Smooth muscle cell (in vitro differentiated cells): ENCODE measurements around the gene KCTD1. TPM values are rescaled to one million over a fixed set of nuclear protein-coding genes. Genes with fewer than 3 reads are reported as not detected.
"Not testable (repeated sequence)": the region's sequence is repeated elsewhere in the genome, so short reads cannot be mapped to it uniquely, and the experiment has no call there.

Experiments
- DNase-seq: peaks from one replicate; lab custom pipeline; 2025; ENCODE audit not compliant: unreplicated experiment; lab: John Stamatoyannopoulos, UW
- H2AFZ ChIP-seq: fragments of 200-600 bp; sonication (generic); 2 replicates; pipeline ENCODE4 v1.6.0; 2016; ENCODE audit warnings: antibody characterized with exemption, low read depth, mild to moderate bottlenecking
- H3F3A ChIP-seq: fragments of 200-600 bp; sonication (generic); 2 replicates; pipeline ENCODE4 v1.6.0; 2017; ENCODE audit warnings: antibody characterized with exemption, low read depth
- H3K27ac ChIP-seq: fragments of 200-600 bp; sonication (generic); 2 replicates; pipeline ENCODE4 v1.5.1; 2016; ENCODE audit warnings: low read depth, mild to moderate bottlenecking
- H3K27me3 ChIP-seq: fragments of 200-600 bp; sonication (generic); 2 replicates; pipeline ENCODE4 v1.6.1; 2016; ENCODE audit warnings: low read depth, mild to moderate bottlenecking
- H3K36me3 ChIP-seq: fragments of 200-600 bp; sonication (generic); 2 replicates; pipeline ENCODE4 v1.5.1; 2016; ENCODE audit warnings: low read depth
- H3K4me1 ChIP-seq: fragments of 200-600 bp; sonication (generic); 2 replicates; pipeline ENCODE4 v1.5.1; 2016; ENCODE audit warnings: low read depth
- H3K4me2 ChIP-seq: fragments of 200-600 bp; sonication (generic); 2 replicates; pipeline ENCODE4 v1.6.0; 2016; ENCODE audit warnings: mild to moderate bottlenecking
- H3K4me3 ChIP-seq: fragments of 200-600 bp; sonication (generic); 2 replicates; pipeline ENCODE4 v1.5.1; 2016; ENCODE audit warnings: mild to moderate bottlenecking
- H3K79me2 ChIP-seq: fragments of 200-600 bp; sonication (generic); 2 replicates; pipeline ENCODE4 v1.6.0; 2016; ENCODE audit warnings: low read depth, mild to moderate bottlenecking
- H3K9ac ChIP-seq: fragments of 200-600 bp; sonication (generic); 2 replicates; pipeline ENCODE4 v1.6.0; 2016; ENCODE audit warnings: low read depth
- H3K9me3 ChIP-seq: fragments of 200-600 bp; sonication (generic); replicated peaks from 2 replicates; pipeline ENCODE4 v1.5.1; 2016; ENCODE audit warnings: low read depth
- H4K20me1 ChIP-seq: fragments of 200-600 bp; sonication (generic); 2 replicates; pipeline ENCODE4 v1.6.0; 2016; ENCODE audit warnings: low read depth
- WGBS: methylation state at CpG from one replicate; pipeline ENCODE4 v1.1.7; 2016; ENCODE audit warnings: low lambda C conversion rate; 5-methylcytosine and 5-hydroxymethylcytosine counted together
- polyA plus RNA-seq: library from polyadenylated mRNA; unstranded; fragments of >200 nt; fragmentation: Nextera tagmentation; extraction: Ambion mirVana; gene quantifications from 2 replicates; pipeline ENCODE4 v1.2.1, GENCODE V29; 2016
- total RNA-seq: library from RNA; depleted of rRNA; stranded (reverse); fragments of >200 nt; gene quantifications from 2 replicates; pipeline ENCODE4 v1.2.3, GENCODE V29; 2014
- TF ChIP-seq, protein P1 (sequence below): fragments of 200-600 bp; sonication (generic); IDR thresholded peaks from 2 replicates; pipeline ENCODE4 v1.5.1; 2017; ENCODE audit warnings: borderline replicate concordance, mild to moderate bottlenecking, antibody characterized with exemption; ENCODE audit not compliant: insufficient read depth, poor library complexity, severe bottlenecking

Gene KCTD1
- total and polyA plus RNA-seq, 2 experiments from 2014 or later: 2.3 to 11.4 TPM

DNA sequence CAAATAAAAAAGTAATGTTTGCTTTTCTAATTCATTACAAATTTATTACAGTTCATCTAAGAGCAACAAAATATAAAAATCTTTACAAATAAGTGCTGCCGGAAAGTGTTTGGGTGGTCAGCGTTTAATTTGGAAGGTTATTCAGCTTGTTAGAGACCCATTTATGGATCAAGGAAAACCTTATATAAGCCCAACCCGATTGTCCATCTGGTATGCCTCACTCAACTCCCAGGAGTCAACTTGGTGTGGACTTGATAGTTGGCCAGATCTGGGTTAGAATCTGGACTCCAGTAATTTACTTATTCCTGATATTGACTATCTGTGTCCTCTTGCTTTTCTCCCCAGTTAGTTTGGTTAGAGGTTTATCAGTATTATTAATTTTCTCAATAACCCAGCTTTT, 106.2 kb downstream of the KCTD1 start:
- Histone ChIP-seq H3K36me3 (no peaks in the 10 kb centered on the region), H3K4me1 (peaks cover 12% of the 10 kb centered on the region), H3K4me2 (no peak overlapping the region), H3K9ac (no peak overlapping the region), H3K79me2 (no peaks in the 10 kb centered on the region), H3K27ac (no peak overlapping the region), H3K4me3 (no peak overlapping the region), H4K20me1 (no peaks in the 10 kb centered on the region), H3K9me3 (no peaks in the 10 kb centered on the region), H3K27me3 (no peaks in the 10 kb centered on the region), H2AFZ (peak overlapping the region; percentile 37), H3F3A (no peaks in the 10 kb centered on the region)
- 88% methylated on average over 3 of the region's 3 CpGs for WGBS
- TF ChIP-seq, protein P1, sequence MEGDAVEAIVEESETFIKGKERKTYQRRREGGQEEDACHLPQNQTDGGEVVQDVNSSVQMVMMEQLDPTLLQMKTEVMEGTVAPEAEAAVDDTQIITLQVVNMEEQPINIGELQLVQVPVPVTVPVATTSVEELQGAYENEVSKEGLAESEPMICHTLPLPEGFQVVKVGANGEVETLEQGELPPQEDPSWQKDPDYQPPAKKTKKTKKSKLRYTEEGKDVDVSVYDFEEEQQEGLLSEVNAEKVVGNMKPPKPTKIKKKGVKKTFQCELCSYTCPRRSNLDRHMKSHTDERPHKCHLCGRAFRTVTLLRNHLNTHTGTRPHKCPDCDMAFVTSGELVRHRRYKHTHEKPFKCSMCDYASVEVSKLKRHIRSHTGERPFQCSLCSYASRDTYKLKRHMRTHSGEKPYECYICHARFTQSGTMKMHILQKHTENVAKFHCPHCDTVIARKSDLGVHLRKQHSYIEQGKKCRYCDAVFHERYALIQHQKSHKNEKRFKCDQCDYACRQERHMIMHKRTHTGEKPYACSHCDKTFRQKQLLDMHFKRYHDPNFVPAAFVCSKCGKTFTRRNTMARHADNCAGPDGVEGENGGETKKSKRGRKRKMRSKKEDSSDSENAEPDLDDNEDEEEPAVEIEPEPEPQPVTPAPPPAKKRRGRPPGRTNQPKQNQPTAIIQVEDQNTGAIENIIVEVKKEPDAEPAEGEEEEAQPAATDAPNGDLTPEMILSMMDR: no peak
- no peak for DNase-seq

DNA sequence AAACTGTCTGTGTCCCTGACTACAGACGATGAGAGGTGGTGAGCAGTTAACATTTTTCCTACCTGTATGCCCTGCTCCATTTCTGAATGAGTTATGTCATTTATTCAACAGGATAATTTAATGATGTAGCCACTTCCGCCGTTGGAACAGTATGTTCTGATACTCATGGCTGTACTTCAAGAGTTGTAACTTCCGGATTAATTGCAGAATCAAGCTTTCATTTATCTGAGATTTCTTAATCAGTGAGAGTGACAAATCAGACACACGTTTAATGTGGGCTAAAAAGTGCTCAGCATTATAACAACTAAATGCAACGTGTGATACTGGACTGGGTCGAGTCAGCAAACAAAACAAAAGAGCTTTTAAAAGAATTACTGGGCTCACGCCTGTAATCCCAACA, 107.7 kb downstream of the KCTD1 start:
- no peak for DNase-seq
- no peaks in the 10 kb centered on the region for H3K79me2 ChIP-seq
- no peaks in the 10 kb centered on the region for H3K27me3 ChIP-seq
- H4K20me1 ChIP-seq: no peaks in the 10 kb centered on the region
- H3K27ac ChIP-seq: no peak overlapping the region
- H3K4me1 ChIP-seq: peaks cover 12% of the 10 kb centered on the region
- no peaks in the 10 kb centered on the region for H3K36me3 ChIP-seq
- H3K9me3 ChIP-seq: no peaks in the 10 kb centered on the region
- WGBS: 81% methylated on average over 8 of the region's 8 CpGs
- H3K9ac ChIP-seq: no peak overlapping the region
- no peak overlapping the region for H3K4me2 ChIP-seq
- H3K4me3 ChIP-seq: no peak overlapping the region
- H2AFZ ChIP-seq: no peak overlapping the region
- no peaks in the 10 kb centered on the region for H3F3A ChIP-seq
- TF ChIP-seq, protein P1: no peak

DNA sequence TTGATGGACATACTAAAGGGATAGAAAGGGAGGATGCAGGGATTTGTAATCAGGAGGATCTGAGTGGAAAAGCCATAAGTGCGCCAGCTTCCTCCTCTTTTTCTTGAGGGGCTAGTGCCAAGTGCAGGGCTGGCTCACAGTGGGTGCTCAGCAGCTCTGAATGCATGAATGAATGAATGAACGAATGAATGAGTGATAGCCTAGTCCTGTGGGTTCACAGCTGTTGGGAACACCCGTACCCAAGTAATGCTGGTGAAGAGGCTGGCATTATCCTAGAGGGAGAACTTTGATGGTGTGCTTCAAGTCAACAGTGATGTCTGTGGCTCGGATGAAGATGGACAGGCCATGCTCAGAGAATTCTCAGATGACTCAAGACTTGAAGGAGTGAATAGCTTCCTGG, 108.8 kb downstream of the KCTD1 start:
- Histone ChIP-seq H3K9ac (no peak overlapping the region), H3K4me2 (no peak overlapping the region), H3K36me3 (no peaks in the 10 kb centered on the region), H3K27ac (no peak overlapping the region), H3K9me3 (no peaks in the 10 kb centered on the region), H3F3A (no peaks in the 10 kb centered on the region), H3K4me1 (peaks cover 12% of the 10 kb centered on the region), H4K20me1 (no peaks in the 10 kb centered on the region), H2AFZ (no peak overlapping the region), H3K4me3 (no peak overlapping the region), H3K27me3 (no peaks in the 10 kb centered on the region), H3K79me2 (no peaks in the 10 kb centered on the region)
- TF ChIP-seq, protein P1: no peak
- WGBS: 92% methylated on average over 4 of the region's 4 CpGs
- no peak for DNase-seq

DNA sequence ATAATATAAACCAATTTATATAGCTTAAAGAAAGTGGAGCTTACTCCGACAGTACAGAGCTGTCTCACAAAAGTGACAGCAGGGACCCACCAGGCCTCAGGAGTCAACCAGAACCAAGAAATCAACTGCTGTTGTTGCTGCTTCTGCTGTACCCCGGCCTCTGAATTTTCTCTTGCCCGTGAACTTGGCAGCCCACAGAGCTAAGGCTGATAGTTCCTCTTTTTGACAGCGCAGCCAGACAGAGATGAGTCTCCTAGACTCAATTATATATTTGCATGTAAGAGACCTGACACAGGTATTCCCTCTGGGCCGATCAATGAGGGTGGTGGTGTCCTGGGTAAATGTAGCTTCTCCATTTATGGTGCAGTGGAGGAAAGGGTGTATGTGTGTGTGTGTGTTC, 109.4 kb downstream of the KCTD1 start:
- WGBS: 94% methylated on average over 5 of the region's 5 CpGs

DNA sequence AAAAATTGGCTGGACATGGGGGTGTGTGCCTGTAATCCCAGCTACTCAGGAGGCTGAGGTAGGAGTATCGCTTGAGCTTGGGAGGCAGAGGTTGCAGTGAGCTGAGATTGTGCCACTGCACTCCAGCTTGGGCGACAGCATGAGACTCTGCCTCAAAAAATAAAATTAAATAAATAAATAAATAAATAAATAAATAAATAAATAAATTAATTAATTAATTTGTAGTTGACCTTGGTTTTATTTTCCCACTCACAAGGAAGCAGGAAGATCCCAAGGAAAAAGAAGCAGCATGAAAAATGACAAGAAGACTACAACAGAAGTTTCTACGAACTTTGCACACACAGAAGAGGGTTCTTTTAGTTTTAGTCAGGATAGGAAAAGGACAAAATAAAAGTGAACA, 110.7 kb downstream of the KCTD1 start:
- not testable (repeated sequence) for H3K4me2 ChIP-seq, H2AFZ ChIP-seq, DNase-seq, H4K20me1 ChIP-seq, H3K9ac ChIP-seq, H3K27ac ChIP-seq, H3K79me2 ChIP-seq, H3F3A ChIP-seq, H3K27me3 ChIP-seq, H3K9me3 ChIP-seq, H3K36me3 ChIP-seq, H3K4me3 ChIP-seq
- H3K4me1 ChIP-seq: peaks cover 12% of the 10 kb centered on the region
- 75% methylated on average over 3 of the region's 3 CpGs for WGBS

More for the DNA sequence above, 109.4 kb downstream of the KCTD1 start:
- no peaks in the 10 kb centered on the region for H3K79me2 ChIP-seq
- no peaks in the 10 kb centered on the region for H3K9me3 ChIP-seq
- H3K27ac ChIP-seq: no peak overlapping the region
- no peak overlapping the region for H3K4me2 ChIP-seq
- no peak overlapping the region for H3K4me3 ChIP-seq
- H3F3A ChIP-seq: no peaks in the 10 kb centered on the region
- no peak overlapping the region for H3K9ac ChIP-seq
- H3K36me3 ChIP-seq: no peaks in the 10 kb centered on the region
- peaks cover 12% of the 10 kb centered on the region for H3K4me1 ChIP-seq
- no peak for DNase-seq
- TF ChIP-seq, protein P1: no peak
- H3K27me3 ChIP-seq: no peaks in the 10 kb centered on the region
- no peak overlapping the region for H2AFZ ChIP-seq
- H4K20me1 ChIP-seq: no peaks in the 10 kb centered on the region
